GM12864 (cell line): Measurements from ENCODE around the gene RFTN1.

Experiments used
- DNase-seq: peaks from one replicate; pipeline ENCODE4 v3.0.0-alpha.2; 2011; ENCODE audit warnings: low read depth
- H3K4me3 ChIP-seq: 2 replicates; pipeline ENCODE4 v1.5.1; 2011; ENCODE audit warnings: mild to moderate bottlenecking, low read depth, low read length, control low read depth
- TF ChIP-seq, protein P1 (sequence below): IDR thresholded peaks from 2 replicates; pipeline ENCODE4 v1.5.1; 2011; ENCODE audit warnings: low read depth, mild to moderate bottlenecking, moderate library complexity, low read length, control low read depth, inconsistent platforms; ENCODE audit errors: missing control alignments

RFTN1 gene

DNA sequence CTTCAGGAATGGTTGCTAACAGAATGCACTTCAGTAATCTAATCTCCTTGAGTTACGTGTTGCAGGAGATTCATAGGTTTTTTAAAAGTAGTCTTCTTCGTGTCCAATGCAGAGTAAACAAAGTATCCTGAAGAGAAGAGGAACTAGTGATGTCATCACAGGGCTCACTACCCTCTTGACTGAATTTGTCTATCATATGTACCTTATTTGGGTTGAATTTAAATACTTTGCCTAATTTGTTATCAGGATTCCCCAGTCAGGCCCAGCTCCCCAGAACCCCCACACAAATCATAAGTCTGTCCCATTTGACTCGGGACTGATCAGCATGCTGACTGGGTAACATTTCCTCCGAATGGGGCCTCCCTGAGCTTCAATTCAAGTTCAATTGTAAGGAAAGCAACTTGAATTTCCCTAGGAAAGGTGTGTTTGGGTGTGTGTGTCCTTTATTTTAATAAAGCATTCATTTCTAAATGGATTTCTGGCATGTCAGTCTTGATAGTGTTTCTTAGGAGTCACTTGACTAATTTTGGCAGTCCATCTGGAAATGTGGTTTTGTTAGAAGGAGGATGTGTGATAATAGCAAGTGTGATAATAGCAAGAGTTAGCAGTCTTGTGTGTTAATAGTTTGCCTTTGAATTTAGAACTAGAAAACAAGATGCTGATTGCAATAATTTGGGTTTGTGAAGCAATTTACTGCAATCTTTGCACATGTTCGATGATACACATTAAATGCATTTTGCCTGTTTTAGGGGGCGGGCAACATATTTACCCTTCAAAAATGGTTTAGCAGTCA is 226.6 kb downstream of the RFTN1 start:
- DNase-seq: no peak
- TF ChIP-seq, protein P1, sequence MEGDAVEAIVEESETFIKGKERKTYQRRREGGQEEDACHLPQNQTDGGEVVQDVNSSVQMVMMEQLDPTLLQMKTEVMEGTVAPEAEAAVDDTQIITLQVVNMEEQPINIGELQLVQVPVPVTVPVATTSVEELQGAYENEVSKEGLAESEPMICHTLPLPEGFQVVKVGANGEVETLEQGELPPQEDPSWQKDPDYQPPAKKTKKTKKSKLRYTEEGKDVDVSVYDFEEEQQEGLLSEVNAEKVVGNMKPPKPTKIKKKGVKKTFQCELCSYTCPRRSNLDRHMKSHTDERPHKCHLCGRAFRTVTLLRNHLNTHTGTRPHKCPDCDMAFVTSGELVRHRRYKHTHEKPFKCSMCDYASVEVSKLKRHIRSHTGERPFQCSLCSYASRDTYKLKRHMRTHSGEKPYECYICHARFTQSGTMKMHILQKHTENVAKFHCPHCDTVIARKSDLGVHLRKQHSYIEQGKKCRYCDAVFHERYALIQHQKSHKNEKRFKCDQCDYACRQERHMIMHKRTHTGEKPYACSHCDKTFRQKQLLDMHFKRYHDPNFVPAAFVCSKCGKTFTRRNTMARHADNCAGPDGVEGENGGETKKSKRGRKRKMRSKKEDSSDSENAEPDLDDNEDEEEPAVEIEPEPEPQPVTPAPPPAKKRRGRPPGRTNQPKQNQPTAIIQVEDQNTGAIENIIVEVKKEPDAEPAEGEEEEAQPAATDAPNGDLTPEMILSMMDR: no peak
- H3K4me3 ChIP-seq: no peak overlapping the region; the same call in 1 of the 2 replicates

- DNase-seq: no peak
- no peak overlapping the region; the same call in 1 of the 2 replicates for H3K4me3 ChIP-seq
- TF ChIP-seq, protein P1: no peak
Observed at GRCh38 chr3:16286161-16286560, 227.3 kb downstream of the RFTN1 start.

GRCh38 chr3:16284633-16285032 is 228.9 kb downstream of the RFTN1 start:
- no peak overlapping the region for H3K4me3 ChIP-seq
- no peak for DNase-seq
- TF ChIP-seq, protein P1: no peak

DNA sequence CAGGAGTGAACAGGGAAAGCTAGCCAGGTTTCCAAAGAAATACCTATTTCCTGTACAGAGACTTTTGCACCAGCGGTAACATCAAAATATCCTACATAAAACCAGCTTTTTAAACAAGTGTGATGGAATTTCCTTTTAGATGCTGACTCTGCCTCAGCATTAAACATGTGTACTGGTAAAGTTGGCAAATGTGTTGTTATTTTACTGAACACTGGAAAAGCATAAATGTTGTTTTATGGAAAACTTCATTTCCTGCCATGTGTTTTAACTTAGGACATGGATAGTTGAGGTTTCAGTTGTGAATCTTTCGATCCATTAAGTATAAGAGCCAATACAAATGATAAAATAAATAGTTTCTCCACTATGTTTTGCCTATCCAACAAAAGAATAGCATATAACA is 232.8 kb downstream of the RFTN1 start:
- DNase-seq: no peak
- TF ChIP-seq, protein P1: no peak
- no peak overlapping the region for H3K4me3 ChIP-seq

DNA sequence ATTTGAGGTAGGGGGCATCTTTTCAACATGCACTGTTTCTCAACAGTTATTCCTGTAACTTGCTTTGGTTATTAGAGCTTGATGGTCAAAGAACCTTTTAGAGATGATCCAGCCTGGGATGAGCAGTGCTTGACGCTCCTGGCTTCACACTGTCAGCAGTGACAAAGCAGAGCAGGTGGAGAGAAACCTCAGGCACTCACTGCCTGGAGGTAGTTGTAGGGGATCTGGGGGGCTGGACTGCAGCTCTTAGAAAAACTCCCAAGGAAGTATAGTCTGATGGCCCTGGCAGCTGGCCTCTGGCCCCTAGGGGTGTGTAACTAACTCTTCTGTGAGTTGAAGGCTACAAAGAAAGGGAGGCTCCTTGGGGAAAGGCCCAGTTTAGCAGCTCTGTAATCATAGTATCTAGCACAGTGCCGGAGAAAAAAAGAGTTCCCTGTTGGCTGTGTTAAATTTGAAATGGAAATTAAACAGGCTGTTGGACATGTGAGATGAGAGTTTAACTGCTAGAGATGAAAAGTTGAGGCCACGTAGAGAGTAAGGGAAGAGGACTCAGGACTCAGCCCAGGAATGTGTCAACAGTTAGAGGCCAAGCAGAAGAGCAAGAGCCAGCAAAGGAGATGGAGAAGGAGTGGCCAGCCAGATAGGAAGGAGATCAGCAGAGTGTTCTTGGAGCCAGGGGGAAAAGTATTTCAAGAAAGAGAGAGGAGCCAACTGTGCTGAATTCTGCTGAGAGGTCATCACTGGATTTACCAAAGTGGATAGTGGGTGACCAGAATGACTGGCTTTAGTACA is 234.3 kb downstream of the RFTN1 start:
- TF ChIP-seq, protein P1: no peak
- H3K4me3 ChIP-seq: no peak overlapping the region
- no peak for DNase-seq

DNA sequence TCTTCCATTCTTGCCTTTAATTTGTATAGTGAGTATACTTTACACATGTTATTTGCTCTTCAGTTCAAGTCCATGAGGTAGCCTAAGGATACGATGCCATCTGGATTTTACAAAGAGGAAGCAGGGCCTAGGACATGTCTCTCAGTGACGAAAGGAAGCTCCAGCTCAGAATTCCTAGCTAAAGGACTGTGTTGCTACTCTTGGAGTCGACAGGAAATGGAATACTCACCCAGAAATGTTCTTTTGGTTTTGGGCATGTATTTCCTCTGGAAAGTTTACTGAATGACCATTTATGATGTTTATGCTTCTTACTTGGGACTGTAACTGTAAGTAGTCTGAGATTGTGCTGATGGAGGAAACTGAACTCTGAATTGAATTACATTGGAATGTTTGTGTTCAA is 236.0 kb downstream of the RFTN1 start:
- TF ChIP-seq, protein P1: no peak
- H3K4me3 ChIP-seq: no peak overlapping the region
- no peak for DNase-seq

- DNase-seq: no peak
- no peak overlapping the region for H3K4me3 ChIP-seq
- TF ChIP-seq, protein P1: no peak
Observed at GRCh38 chr3:16273867-16274266, 239.6 kb downstream of the RFTN1 start.
